Activated T-helper 1 cell treated with anti-CD3 and anti-CD28 coated beads, Interleukin-2, amount 50 U/mL, for 16 hours (primary cell): ENCODE data around the gene LRRC9.

Source experiments
- DNase-seq, 2 donors: peaks; one replicate each; pipeline ENCODE4 v3.0.0-alpha.2; 2020; ENCODE audit warnings: low read depth in 1 of 2, low spot score in 1 of 2

The LRRC9 gene

GRCh38 chr14:60106339-60106738 lies 186.4 kb downstream of the LRRC9 start:
- no peak for DNase-seq

DNA sequence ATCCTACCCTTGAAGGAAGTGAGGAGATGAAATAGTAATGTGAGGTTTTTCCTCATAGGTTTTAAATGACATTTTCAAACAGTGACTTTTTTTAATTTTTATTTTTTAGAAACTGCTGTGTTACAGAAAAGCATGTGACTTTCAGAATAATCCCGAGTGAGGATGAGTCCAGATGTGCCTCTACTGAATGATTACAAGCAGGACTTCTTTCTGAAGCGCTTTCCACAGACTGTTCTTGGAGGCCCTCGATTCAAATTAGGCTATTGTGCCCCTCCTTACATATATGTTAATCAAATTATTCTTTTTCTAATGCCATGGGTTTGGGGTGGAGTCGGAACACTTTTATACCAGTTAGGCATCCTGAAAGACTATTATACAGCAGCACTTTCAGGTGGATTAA lies 187.5 kb downstream of the LRRC9 start:
- DNase-seq: no peak

GRCh38 chr14:60111732-60112131 lies 191.8 kb downstream of the LRRC9 start:
- DNase-seq: no peak
